NCI-H187 (cell line): ENCODE measurements around the gene BAIAP2.

Experiments
- DNase-seq, 2 experiments: peaks; one replicate each; lab custom pipeline; 2025; lab: John Stamatoyannopoulos, UW

BAIAP2 gene

GRCh38 chr17:81037026-81037797 lies 2.3 kb downstream of the BAIAP2 start:
- DNase-seq = no peak

- no peak for DNase-seq
These were observed 3.1 kb downstream of the BAIAP2 start for GRCh38 chr17:81037798-81038733.

- DNase-seq = no peak
These were observed 4.1 kb downstream of the BAIAP2 start for GRCh38 chr17:81039096-81039495.

- DNase-seq = no peak
These were observed 5.2 kb downstream of the BAIAP2 start for GRCh38 chr17:81039854-81040758.

- no peak for DNase-seq
These were observed 5.9 kb downstream of the BAIAP2 start for GRCh38 chr17:81040791-81041337.

GRCh38 chr17:81042606-81043005 lies 7.7 kb downstream of the BAIAP2 start:
- DNase-seq = no peak

GRCh38 chr17:81043319-81043724 lies 8.4 kb downstream of the BAIAP2 start:
- no peak for DNase-seq

- DNase-seq = no peak
These were observed 8.9 kb downstream of the BAIAP2 start for GRCh38 chr17:81043725-81044427.

GRCh38 chr17:81044428-81044763 lies 9.4 kb downstream of the BAIAP2 start:
- no peak for DNase-seq

GRCh38 chr17:81044764-81045589 lies 10.0 kb downstream of the BAIAP2 start:
- DNase-seq = no peak

- no peak for DNase-seq
These were observed 10.7 kb downstream of the BAIAP2 start for GRCh38 chr17:81045590-81046095.

GRCh38 chr17:81046132-81046769 lies 11.3 kb downstream of the BAIAP2 start:
- no peak for DNase-seq

- no peak for DNase-seq
These were observed 11.9 kb downstream of the BAIAP2 start for GRCh38 chr17:81046770-81047359.

GRCh38 chr17:81048827-81049371 lies 13.9 kb downstream of the BAIAP2 start:
- DNase-seq = no peak

GRCh38 chr17:81049372-81049911 lies 14.5 kb downstream of the BAIAP2 start:
- no peak for DNase-seq

GRCh38 chr17:81049973-81050551 lies 15.1 kb downstream of the BAIAP2 start:
- no peak for DNase-seq

- DNase-seq = no peak
These were observed 16.0 kb downstream of the BAIAP2 start for GRCh38 chr17:81050645-81051625.
